ENCODE measurements around the gene PIP. TPM values are rescaled to one million over a fixed set of nuclear protein-coding genes. Genes with fewer than 3 reads are reported as not detected.
"Not testable (repeated sequence)": the region's sequence is repeated elsewhere in the genome, so short reads cannot be mapped to it uniquely, and the experiment has no call there.

Gene PIP, protein sequence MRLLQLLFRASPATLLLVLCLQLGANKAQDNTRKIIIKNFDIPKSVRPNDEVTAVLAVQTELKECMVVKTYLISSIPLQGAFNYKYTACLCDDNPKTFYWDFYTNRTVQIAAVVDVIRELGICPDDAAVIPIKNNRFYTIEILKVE
- total RNA-seq: not detected

GRCh38 chr7:143131781-143132180 lies at the start of gene PIP:
Gene PIP (plus strand): TSS chr7:143132077. CDS start chr7:143132117, 40 bp downstream.
- Histone ChIP-seq H3K4me3 (no peak within 1 kb of the TSS), H3K27me3 (peaks cover 0 to 6% (median 0%) of the 10 kb centered on the region in 4 donors), H3K9me3 (no peaks in the 10 kb centered on the region), H3K27ac (no peak within 1 kb of the TSS), H3K36me3 (no peaks in the 10 kb centered on the region), H3K4me1 (no peaks in the 10 kb centered on the region)
- no peak for DNase-seq
- 38 to 44% methylated on average over 4 of the region's 4 CpGs for WGBS, 2 donors
- intact Hi-C loops (cut with DNase I): no loop called here
- no peak for TF ChIP-seq POLR2A (IDR thresholded peaks at IDR 0.05)
- TF ChIP-seq CTCF (IDR thresholded peaks at IDR 0.05): no peak

DNA sequence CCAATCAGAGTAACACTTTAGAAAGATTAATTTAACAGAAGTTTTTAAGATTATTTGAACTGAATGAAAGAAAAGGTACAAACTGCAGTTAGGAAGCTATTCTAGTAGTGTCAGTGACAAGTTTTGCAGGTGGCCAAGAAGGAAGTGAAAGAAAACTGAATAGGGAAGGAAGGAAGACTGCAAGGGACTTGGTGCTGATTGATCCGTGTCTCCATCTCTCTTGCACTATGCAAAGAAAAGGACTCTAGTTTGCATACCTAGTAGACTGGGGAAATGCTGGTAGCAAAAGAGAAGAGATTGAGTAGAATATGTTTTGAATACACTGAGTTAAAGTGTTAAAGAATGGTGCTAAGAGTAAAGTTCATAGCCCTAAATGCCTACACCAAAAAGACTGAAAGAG lies 46.8 kb upstream of the PIP start:
- DNase-seq: no peak
- no peaks in the 10 kb centered on the region for H3K27me3 ChIP-seq
- TF ChIP-seq POLR2A (IDR thresholded peaks at IDR 0.05): no peak
- no peak for TF ChIP-seq CTCF (IDR thresholded peaks at IDR 0.05)
- H3K9me3 ChIP-seq: no peaks in the 10 kb centered on the region
- H3K36me3 ChIP-seq: no peaks in the 10 kb centered on the region
- no peaks in the 10 kb centered on the region for H3K4me1 ChIP-seq
- WGBS, 2 donors: 71 to 81% methylated on average over 1 of the region's 1 CpG
- no peak overlapping the region for H3K27ac ChIP-seq
- intact Hi-C loops (cut with DNase I): no loop called here
- no peak overlapping the region for H3K4me3 ChIP-seq

- H3K27me3 ChIP-seq; intact Hi-C loops (cut with DNase I); H3K4me3 ChIP-seq; DNase-seq; H3K9me3 ChIP-seq; H3K4me1 ChIP-seq; H3K27ac ChIP-seq; H3K36me3 ChIP-seq: not testable (repeated sequence)
- 66 to 100% methylated on average over 2 to 3 of the region's 3 CpGs for WGBS, 2 donors
These were observed 46.3 kb upstream of the PIP start for GRCh38 chr7:143085610-143086009.

- H3K9me3 ChIP-seq; H3K4me1 ChIP-seq; intact Hi-C loops (cut with DNase I); H3K27me3 ChIP-seq; H3K4me3 ChIP-seq; DNase-seq; H3K36me3 ChIP-seq; H3K27ac ChIP-seq: not testable (repeated sequence)
- 70 to 84% methylated on average over 6 of the region's 16 CpGs for WGBS, 2 donors
These were observed 43.2 kb upstream of the PIP start for GRCh38 chr7:143088549-143089231.

GRCh38 chr7:143096146-143096545 lies 35.7 kb upstream of the PIP start:
- H3K4me3 ChIP-seq: no peak overlapping the region
- WGBS, 2 donors: 35 to 61% methylated on average over 2 of the region's 2 CpGs
- H3K36me3 ChIP-seq: no peaks in the 10 kb centered on the region
- no peak for TF ChIP-seq CTCF (IDR thresholded peaks at IDR 0.05)
- TF ChIP-seq POLR2A (IDR thresholded peaks at IDR 0.05): no peak
- peaks cover 0 to 10% (median 5%) of the 10 kb centered on the region in 3 donors for H3K9me3 ChIP-seq
- intact Hi-C loops (cut with DNase I): no loop called here
- DNase-seq: no peak
- H3K4me1 ChIP-seq: no peaks in the 10 kb centered on the region
- no peaks in the 10 kb centered on the region for H3K27me3 ChIP-seq
- no peak overlapping the region for H3K27ac ChIP-seq

GRCh38 chr7:143099579-143099978 lies 32.3 kb upstream of the PIP start:
- WGBS, 2 donors: 67 to 91% methylated on average over 1 of the region's 1 CpG
- H3K4me3 ChIP-seq; DNase-seq; H3K27ac ChIP-seq; H3K27me3 ChIP-seq; H3K4me1 ChIP-seq; H3K36me3 ChIP-seq; intact Hi-C loops (cut with DNase I): not testable (repeated sequence)
- H3K9me3 ChIP-seq: peaks cover 0 to 10% (median 5%) of the 10 kb centered on the region in 3 donors

GRCh38 chr7:143104759-143105158 lies 27.1 kb upstream of the PIP start:
- intact Hi-C loops (cut with DNase I): no loop called here
- peaks cover 0 to 2% (median 0%) of the 10 kb centered on the region in 3 donors for H3K9me3 ChIP-seq
- no peaks in the 10 kb centered on the region for H3K36me3 ChIP-seq
- no peak for TF ChIP-seq POLR2A (IDR thresholded peaks at IDR 0.05)
- no peak for TF ChIP-seq CTCF (IDR thresholded peaks at IDR 0.05)
- no peak for DNase-seq
- H3K27me3 ChIP-seq: no peaks in the 10 kb centered on the region
- H3K4me1 ChIP-seq: no peaks in the 10 kb centered on the region
- no peak overlapping the region for H3K4me3 ChIP-seq
- H3K27ac ChIP-seq: no peak overlapping the region

DNA sequence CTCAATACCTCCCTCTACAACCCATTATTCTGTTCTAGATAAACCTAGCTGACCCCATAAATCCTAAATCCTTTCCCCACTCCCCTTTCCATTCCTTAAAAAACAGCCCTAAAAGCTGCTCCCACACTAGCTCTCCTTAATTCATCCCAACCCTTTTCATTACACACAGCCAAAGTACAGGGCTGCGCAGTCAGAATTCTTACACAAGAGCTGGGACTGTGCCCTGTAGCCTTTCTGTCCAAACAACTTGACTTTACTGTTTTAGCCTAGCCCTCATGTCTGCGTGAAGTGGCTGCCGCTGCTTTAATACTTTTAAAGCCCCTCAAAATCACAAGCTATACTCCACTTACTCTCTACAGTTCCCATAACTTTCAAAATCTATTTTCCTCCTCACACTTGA lies 23.9 kb upstream of the PIP start:
- 97 to 99% methylated on average over 3 of the region's 3 CpGs for WGBS, 2 donors
- H3K4me1 ChIP-seq; H3K9me3 ChIP-seq; intact Hi-C loops (cut with DNase I); H3K27me3 ChIP-seq; H3K36me3 ChIP-seq; DNase-seq; H3K4me3 ChIP-seq; H3K27ac ChIP-seq: not testable (repeated sequence)

Data from esophagus squamous epithelium (tissue), 5 donors.